Loucy (cell line): ENCODE measurements around the gene TACC2.

ENCODE experiments used
- CTCF ChIP-seq: fragments of 200-600 bp; sonication (generic); conservative IDR thresholded peaks from 2 replicates; pipeline ENCODE4 v1.5.1; 2014; ENCODE audit warnings: mild to moderate bottlenecking, antibody characterized with exemption, low read length
- EZH2phosphoT487 ChIP-seq: fragments of 200-600 bp; IDR thresholded peaks from 2 replicates; pipeline ENCODE4 v1.6.1; 2018; ENCODE audit warnings: antibody characterized with exemption, mild to moderate bottlenecking, moderate library complexity, borderline replicate concordance

GRCh38 chr10:122072491-122072890, 83.5 kb downstream of the TACC2 start:
- TF ChIP-seq CTCF (no peak), EZH2phosphoT487 (no peak)
